GM18858 (cell line): ENCODE measurements around the gene TNFRSF18.

Experiments used
- ATAC-seq: cut with Tn5 transposase; IDR thresholded peaks from one replicate; pipeline ENCODE4 v1.9.1; 2021; ENCODE audit not compliant: unreplicated experiment

TNFRSF18 gene

DNA sequence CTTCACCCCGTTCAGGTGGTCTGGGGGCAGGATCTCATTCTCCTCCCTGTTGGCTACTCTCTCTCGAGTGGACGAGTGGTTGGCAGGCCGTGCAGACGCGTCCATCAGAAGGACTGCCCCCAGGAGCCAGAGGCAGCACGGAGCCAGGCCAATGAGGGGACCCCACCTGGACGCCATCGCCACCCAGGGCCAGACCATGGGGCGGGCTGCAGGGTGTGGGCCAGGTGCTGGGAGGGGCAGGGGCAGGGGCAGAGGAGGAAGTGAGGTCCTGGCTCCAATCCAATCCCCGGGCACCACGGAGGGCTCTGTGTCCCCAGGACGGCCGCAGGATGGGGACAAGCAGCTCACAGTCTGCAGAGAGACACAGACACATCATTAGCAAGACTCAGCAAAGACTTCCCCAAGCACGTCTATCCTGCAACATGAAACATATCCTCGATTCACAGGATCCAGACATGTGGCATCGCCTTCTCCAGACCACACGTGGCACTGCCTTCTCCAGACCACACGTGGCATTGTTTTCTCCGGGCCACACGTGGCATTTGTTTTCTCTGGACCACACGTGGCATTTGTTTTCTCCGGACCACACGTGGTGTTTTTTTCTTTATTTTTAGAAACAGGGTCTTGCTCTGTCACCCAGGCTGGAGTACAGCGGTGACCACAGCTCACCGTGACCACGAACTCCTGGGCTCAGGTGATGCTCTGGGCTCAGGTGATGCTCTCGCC, 22.4 kb upstream of the TNFRSF18 start:
- no peak for ATAC-seq

- ATAC-seq = no peak
Measured at GRCh38 chr1:1228187-1228586, 21.8 kb upstream of the TNFRSF18 start.

GRCh38 chr1:1227386-1227785, 21.0 kb upstream of the TNFRSF18 start:
- no peak for ATAC-seq

DNA sequence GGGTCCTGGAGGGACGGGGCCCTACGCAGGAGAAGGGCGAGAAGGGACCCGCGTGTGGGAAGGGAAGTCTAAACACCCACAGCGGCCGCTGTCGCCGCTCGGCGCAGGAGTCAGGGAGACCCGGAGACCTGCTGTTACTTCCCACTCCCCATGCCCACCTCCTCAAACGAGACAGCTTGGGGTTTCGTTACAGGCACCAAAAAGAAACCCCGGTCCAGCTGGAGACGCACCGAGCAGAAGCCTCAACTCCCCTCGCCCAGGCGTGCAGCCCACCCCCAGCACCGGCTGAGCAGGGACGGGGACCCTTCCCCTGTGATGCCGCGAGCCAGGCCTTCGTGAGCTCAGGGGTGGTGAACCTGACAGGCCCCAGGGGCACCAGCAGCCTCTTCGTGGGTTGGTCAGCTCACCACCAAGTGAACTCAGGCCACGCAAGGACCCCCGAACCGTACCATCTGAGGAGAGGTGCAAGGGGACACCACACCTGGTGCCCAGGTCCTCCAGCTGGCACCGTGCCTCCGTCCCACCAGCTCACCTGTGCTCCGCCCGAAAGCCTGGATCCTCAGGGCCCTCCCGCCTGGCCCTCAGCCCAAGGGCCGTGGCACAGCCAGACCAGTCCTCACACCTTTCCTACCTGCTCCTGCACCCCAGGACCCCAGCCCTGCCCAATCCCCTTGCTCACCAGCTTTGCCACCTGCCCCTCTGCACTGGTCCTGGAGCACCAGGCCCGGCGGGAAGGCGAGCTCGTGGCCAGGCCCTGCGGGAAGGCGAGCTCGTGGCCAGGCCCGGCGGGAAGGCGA, 20.4 kb upstream of the TNFRSF18 start:
- no peak for ATAC-seq

GRCh38 chr1:1225913-1226312, 19.5 kb upstream of the TNFRSF18 start:
- no peak for ATAC-seq

DNA sequence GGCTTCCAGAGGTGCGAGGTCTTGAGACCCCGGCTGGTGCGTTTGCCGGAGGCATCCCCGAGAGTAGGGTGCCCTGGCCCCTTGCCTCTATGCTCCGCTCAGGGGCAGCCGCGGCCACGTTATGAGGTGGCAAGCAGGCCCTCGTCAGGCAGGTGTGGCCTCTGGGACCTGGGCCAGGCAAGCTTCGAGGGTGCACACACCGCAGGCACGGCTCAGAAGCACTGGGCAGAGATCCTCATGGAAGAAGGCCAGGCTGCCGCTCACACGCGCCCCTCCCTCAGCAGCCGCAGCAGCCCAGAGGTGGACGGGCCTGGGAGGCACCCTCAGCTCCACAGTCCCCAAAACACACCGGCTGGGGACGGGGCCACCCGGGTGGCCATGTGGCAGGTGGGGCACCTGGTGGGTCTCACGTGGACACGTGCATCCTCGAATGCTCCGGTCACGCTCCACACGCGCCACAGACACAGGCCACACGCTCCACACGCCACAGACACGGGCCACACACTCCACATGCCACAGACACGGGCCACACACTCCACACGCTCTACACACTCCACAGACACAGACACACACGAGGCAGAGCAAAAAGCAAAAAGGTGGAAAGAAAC, 18.9 kb upstream of the TNFRSF18 start:
- ATAC-seq = no peak

- ATAC-seq = no peak
Measured at GRCh38 chr1:1223891-1224290, 17.5 kb upstream of the TNFRSF18 start.

GRCh38 chr1:1223321-1223720, 16.9 kb upstream of the TNFRSF18 start:
- ATAC-seq = no peak

- no peak for ATAC-seq
Measured at GRCh38 chr1:1222575-1223225, 16.3 kb upstream of the TNFRSF18 start.

GRCh38 chr1:1221887-1222574, 15.6 kb upstream of the TNFRSF18 start:
- ATAC-seq = no peak

GRCh38 chr1:1220197-1220596, 13.8 kb upstream of the TNFRSF18 start:
- ATAC-seq = no peak

- no peak for ATAC-seq
Measured at GRCh38 chr1:1219341-1219740, 12.9 kb upstream of the TNFRSF18 start.

GRCh38 chr1:1218524-1219200, 12.3 kb upstream of the TNFRSF18 start:
- ATAC-seq = no peak

GRCh38 chr1:1217621-1218523, 11.5 kb upstream of the TNFRSF18 start:
- ATAC-seq = no peak

DNA sequence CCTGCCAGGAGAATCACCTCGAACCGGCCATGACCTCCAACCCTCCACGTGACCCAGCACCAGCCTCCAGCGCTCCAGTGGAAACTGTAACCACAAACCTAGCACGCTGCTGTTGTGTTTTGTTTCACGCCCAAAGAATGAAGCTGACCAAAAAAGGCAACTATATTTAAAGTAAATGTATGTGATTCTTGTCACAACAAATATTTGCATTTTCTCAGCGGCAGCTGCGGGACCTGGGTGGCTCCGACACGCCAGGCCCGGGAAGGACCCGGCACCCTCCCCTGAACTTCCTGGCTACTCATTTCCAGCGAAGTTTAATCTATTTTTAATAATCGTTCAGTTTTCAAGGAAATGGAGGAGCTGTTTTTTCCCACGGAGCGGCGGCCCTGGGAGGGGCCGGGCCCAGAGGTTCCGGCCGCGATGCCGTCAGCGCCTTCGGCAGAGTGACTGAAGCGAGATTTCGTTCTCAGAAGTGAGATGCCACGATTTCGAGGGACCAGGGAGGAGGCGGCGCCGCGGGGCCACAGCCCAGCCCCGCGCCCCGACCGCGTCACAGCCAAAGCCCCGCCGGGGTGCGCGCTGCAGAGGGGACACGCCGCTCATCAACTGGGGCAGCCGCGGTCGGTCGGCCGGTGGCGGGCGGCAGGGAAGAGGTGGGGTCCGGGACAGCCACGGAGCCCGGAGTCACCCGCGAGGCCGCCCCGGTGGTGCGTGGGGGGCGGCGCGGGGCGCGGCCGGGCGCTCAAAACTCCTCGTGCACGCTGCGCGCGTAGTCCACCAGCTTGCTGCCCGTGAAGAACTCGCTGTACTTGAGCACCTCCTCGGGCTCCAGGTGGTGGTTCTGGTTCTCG, 10.6 kb upstream of the TNFRSF18 start:
- ATAC-seq = no peak

DNA sequence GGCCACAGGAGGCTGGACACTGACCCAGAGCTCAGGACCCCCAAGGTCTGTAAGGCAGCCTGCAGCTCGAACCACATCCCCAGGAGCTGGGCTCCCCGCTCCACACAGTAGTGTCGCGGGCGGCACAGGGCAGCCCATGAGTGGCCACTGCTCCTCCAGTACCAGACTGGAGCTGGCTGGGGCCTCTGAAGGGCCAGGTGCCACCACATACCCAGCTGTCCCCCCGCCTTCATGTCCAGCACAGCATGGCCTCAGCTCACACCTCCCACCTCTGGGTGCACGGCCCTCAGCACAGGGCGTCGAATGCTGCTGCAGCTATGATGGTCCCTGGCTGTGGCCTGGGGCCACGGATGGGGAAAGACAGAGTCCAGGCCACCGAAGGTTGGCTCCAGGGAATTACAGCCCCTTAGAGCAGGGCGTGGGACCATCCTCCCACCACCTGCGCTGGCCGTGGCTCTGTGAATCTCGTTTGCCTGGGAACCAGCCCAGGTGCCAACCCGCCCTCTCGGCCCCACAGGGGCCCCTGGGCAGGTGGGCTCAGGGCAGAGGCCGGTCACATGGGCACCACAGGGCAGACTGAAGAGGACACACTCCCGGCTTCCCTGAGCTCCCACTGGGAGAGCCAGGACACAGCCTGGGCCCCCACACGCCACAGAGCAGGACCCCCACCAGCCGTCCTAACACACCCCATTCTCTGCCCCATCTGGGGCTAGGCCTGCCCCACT, 9.7 kb upstream of the TNFRSF18 start:
- ATAC-seq = no peak

- no peak for ATAC-seq
Measured at GRCh38 chr1:1215080-1215676, 8.8 kb upstream of the TNFRSF18 start.
